Measurements from ENCODE around the gene BUB3.
"Not testable (repeated sequence)": the region's sequence is repeated elsewhere in the genome, so short reads cannot be mapped to it uniquely, and the experiment has no call there.

Gene BUB3

GRCh38 chr10:123154711-123155505 is 706 bp downstream of the BUB3 start:
- ATAC-seq = peak; percentile 15 to 26

GRCh38 chr10:123156078-123156477 is 1.9 kb downstream of the BUB3 start:
- ATAC-seq = peak; percentile 2 to 4

GRCh38 chr10:123157210-123157609 is 3.0 kb downstream of the BUB3 start:
- no peak for ATAC-seq

- ATAC-seq = no peak
These were observed 4.5 kb downstream of the BUB3 start for GRCh38 chr10:123158682-123159081.

GRCh38 chr10:123160311-123160980 is 6.2 kb downstream of the BUB3 start:
- peak; percentile 66 to 67 for ATAC-seq

- ATAC-seq = no peak
These were observed 10.1 kb downstream of the BUB3 start for GRCh38 chr10:123164319-123164718.

GRCh38 chr10:123165445-123166072 is 11.4 kb downstream of the BUB3 start:
- ATAC-seq = no peak

- no peak for ATAC-seq
These were observed 12.4 kb downstream of the BUB3 start for GRCh38 chr10:123166618-123167017.

- no peak for ATAC-seq
These were observed 16.8 kb downstream of the BUB3 start for GRCh38 chr10:123170961-123171360.

- ATAC-seq = not testable (repeated sequence)
These were observed 17.4 kb downstream of the BUB3 start for GRCh38 chr10:123171616-123172015.

- ATAC-seq = no peak
These were observed 21.5 kb downstream of the BUB3 start for GRCh38 chr10:123175389-123176387.

GRCh38 chr10:123178390-123178789 is 24.2 kb downstream of the BUB3 start:
- ATAC-seq = not testable (repeated sequence)

GRCh38 chr10:123180101-123181090 is 26.2 kb downstream of the BUB3 start:
- no peak for ATAC-seq

GRCh38 chr10:123183724-123184123 is 29.5 kb downstream of the BUB3 start:
- ATAC-seq = no peak

- ATAC-seq = no peak
These were observed 33.6 kb downstream of the BUB3 start for GRCh38 chr10:123187781-123188180.

GRCh38 chr10:123191886-123192285 is 37.7 kb downstream of the BUB3 start:
- no peak for ATAC-seq

- ATAC-seq = no peak
These were observed 39.9 kb downstream of the BUB3 start for GRCh38 chr10:123194056-123194455.

- ATAC-seq = no peak
These were observed 46.3 kb downstream of the BUB3 start for GRCh38 chr10:123200531-123200930.

- ATAC-seq = no peak
These were observed 48.3 kb downstream of the BUB3 start for GRCh38 chr10:123202506-123202905.

GRCh38 chr10:123203393-123204126 is 49.4 kb downstream of the BUB3 start:
- no peak for ATAC-seq

GRCh38 chr10:123204127-123204461 is 49.9 kb downstream of the BUB3 start:
- no peak for ATAC-seq

Data from activated CD4-positive, CD25-positive, alpha-beta regulatory T cell treated with anti-CD3 and anti-CD28 coated beads, Interleukin-2, amount 50 U/mL, for 24 hours (primary cell).